ENCODE measurements around the gene LINC01488. TPM values are rescaled to one million over a fixed set of nuclear protein-coding genes. Genes with fewer than 3 reads are reported as not detected.

Gene LINC01488
- total and polyA plus RNA-seq, 10 of the 15 experiments (the other 5 are each of a cell fraction or from before 2014, with no cell fraction given), result not detected

DNA sequence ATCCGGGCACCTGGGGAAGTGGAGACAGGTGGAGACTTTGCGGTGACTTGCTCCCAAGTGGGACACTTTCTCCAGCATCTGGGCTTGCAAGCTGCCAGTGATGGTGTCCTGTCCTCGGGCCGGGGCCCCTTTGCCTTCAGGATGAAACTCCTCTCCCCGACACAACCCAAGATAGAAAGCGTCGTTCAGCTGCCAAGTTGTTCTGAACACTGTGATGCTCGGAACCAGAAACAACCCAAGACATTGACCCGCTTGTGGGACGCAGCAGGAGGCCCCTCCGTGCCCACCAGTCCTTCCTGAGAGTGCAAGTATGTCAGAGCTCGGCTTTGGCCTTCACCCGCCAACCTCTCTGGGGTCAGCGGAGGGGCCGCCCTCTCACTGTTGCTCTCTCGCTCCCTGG, 31.3 kb downstream of the LINC01488 start:
- Histone ChIP-seq H3K4me3 (no peak overlapping the region), H3K4me1 (ENCODE audit: control insufficient read depth, insufficient read depth, low read length) (no peaks in the 10 kb centered on the region), H3K36me3 (ENCODE audit: control insufficient read depth in 2 of 2, insufficient read depth in 2 of 2, low read length in 1 of 2) (no peaks in the 10 kb centered on the region), H3K79me2 (ENCODE audit: control insufficient read depth, insufficient read depth, low read length) (no peaks in the 10 kb centered on the region), H2AFZ (ENCODE audit: control insufficient read depth, low read depth, low read length) (no peak overlapping the region), H3K27me3 (replicated peaks in 1 of 2; ENCODE audit: control insufficient read depth in 2 of 2, insufficient read depth in 2 of 2, low read length in 1 of 2) (no peaks in the 10 kb centered on the region; a peak in 2 of 4 replicates), H3K4me2 (ENCODE audit: control insufficient read depth, insufficient read depth) (no peak overlapping the region), H4K20me1 (ENCODE audit: control insufficient read depth, insufficient read depth) (no peaks in the 10 kb centered on the region), H3K27ac (ENCODE audit: control insufficient read depth, insufficient read depth) (no peak overlapping the region), H3K9me3 (replicated peaks; ENCODE audit: control insufficient read depth, insufficient read depth, low read length) (peaks cover 4% of the 10 kb centered on the region; the same call in 2 of the 3 replicates), H3K9ac (ENCODE audit: control insufficient read depth, insufficient read depth, low read length) (no peak overlapping the region)
- DNase-seq (ENCODE audit: low read depth, low spot score) (no peak), FAIRE-seq (no peak), ATAC-seq (no peak)
- ChIA-PET CTCF (no interaction called here), POLR2A (no interaction called here), RAD21 (ENCODE audit: unreplicated experiment) (no interaction called here), SMC1A (ENCODE audit: uncharacterized antibody, unreplicated experiment) (no interaction called here)
- in situ Hi-C loops (cut with MboI) (no loop called here), intact Hi-C loops (cut with micrococcal nuclease; ENCODE audit: unreplicated experiment) (no loop called here)
- no TSS peak for BruUV-seq (replicated peaks)
- 45% methylated on average over 16 of the region's 16 CpGs for WGBS (ENCODE audit: insufficient coverage, insufficient replicate concordance, low lambda C conversion rate, missing lambda C conversion rate)
- TF ChIP-seq IKZF2 (IDR thresholded peaks at IDR 0.05) (no peak), ZNF384 (IDR thresholded peaks at IDR 0.05; ENCODE audit: borderline replicate concordance, low read depth, low read length) (no peak), SMARCA5 (IDR thresholded peaks at IDR 0.05) (no peak), MEF2B (IDR thresholded peaks at IDR 0.05; ENCODE audit: partially characterized antibody, poor library complexity, severe bottlenecking) (no peak)

GRCh38 chr11:69513196-69513595, 31.7 kb downstream of the LINC01488 start:
- no peak overlapping the region for H3K4me3 ChIP-seq
- WGBS (ENCODE audit: insufficient coverage, insufficient replicate concordance, low lambda C conversion rate, missing lambda C conversion rate), result 59% methylated on average over 11 of the region's 11 CpGs
- no peaks in the 10 kb centered on the region for H3K36me3 ChIP-seq (ENCODE audit: control insufficient read depth in 2 of 2, insufficient read depth in 2 of 2, low read length in 1 of 2)
- H3K9ac ChIP-seq (ENCODE audit: control insufficient read depth, insufficient read depth, low read length), result no peak overlapping the region
- H3K27ac ChIP-seq (ENCODE audit: control insufficient read depth, insufficient read depth), result no peak overlapping the region
- no peak overlapping the region for H3K4me2 ChIP-seq (ENCODE audit: control insufficient read depth, insufficient read depth)
- RAD21 ChIA-PET (ENCODE audit: unreplicated experiment), result interaction anchor here (0.6 kb wide), 1 partner anchor 119 kb away, joined by 3 read pairs; no protein-coding TSS in a partner anchor
- no peak overlapping the region for H2AFZ ChIP-seq (ENCODE audit: control insufficient read depth, low read depth, low read length)
- no TSS peak for BruUV-seq (replicated peaks)
- CTCF ChIA-PET, result interaction anchor here (0.7 kb wide), 1 partner anchor 104 kb away, joined by 3 read pairs; no protein-coding TSS in a partner anchor
- intact Hi-C loops (cut with micrococcal nuclease; ENCODE audit: unreplicated experiment) (no loop called here), in situ Hi-C loops (cut with MboI) (no loop called here)
- peaks cover 5% of the 10 kb centered on the region; the same call in 2 of the 3 replicates for H3K9me3 ChIP-seq (replicated peaks; ENCODE audit: control insufficient read depth, insufficient read depth, low read length)
- no peaks in the 10 kb centered on the region; a peak in 2 of 4 replicates for H3K27me3 ChIP-seq (replicated peaks in 1 of 2; ENCODE audit: control insufficient read depth in 2 of 2, insufficient read depth in 2 of 2, low read length in 1 of 2)
- no peak for DNase-seq (ENCODE audit: low read depth, low spot score)
- SMC1A ChIA-PET (ENCODE audit: uncharacterized antibody, unreplicated experiment), result no interaction called here
- no peak for FAIRE-seq
- no peaks in the 10 kb centered on the region for H3K4me1 ChIP-seq (ENCODE audit: control insufficient read depth, insufficient read depth, low read length)
- ATAC-seq, result no peak
- POLR2A ChIA-PET, result no interaction called here
- H4K20me1 ChIP-seq (ENCODE audit: control insufficient read depth, insufficient read depth), result no peaks in the 10 kb centered on the region
- H3K79me2 ChIP-seq (ENCODE audit: control insufficient read depth, insufficient read depth, low read length), result no peaks in the 10 kb centered on the region
- no peak for TF ChIP-seq CREB1 (IDR thresholded peaks at IDR 0.05; ENCODE audit: low read depth)
- no peak for TF ChIP-seq NR2C2 (IDR thresholded peaks at IDR 0.05; ENCODE audit: borderline replicate concordance, control insufficient read depth, insufficient read length, low read depth)
- no peak for TF ChIP-seq ZBTB40 (IDR thresholded peaks at IDR 0.05; ENCODE audit: borderline replicate concordance)
- TF ChIP-seq TAF1 (IDR thresholded peaks at IDR 0.05; ENCODE audit: borderline replicate concordance, low read depth, low read length), result no peak
- TF ChIP-seq KAT2A (conservative IDR thresholded peaks at IDR 0.05; ENCODE audit: control insufficient read depth, low read depth, low read length), result no peak
- no peak for TF ChIP-seq IKZF1 (conservative IDR thresholded peaks at IDR 0.05)
- no peak for TF ChIP-seq KLF5 (IDR thresholded peaks at IDR 0.05; ENCODE audit: partially characterized antibody)
- TF ChIP-seq CHD4 (IDR thresholded peaks at IDR 0.05), result no peak
- no peak for TF ChIP-seq ZSCAN29 (IDR thresholded peaks at IDR 0.05)
- TF ChIP-seq EGR1 (IDR thresholded peaks at IDR 0.05; ENCODE audit: borderline replicate concordance in 1 of 2, low read depth in 2 of 2, low read length in 2 of 2), result no peak
